Ishikawa (cell line): ENCODE results near the gene KCNIP4.

Experiments used
- CREB1 ChIP-seq: IDR thresholded peaks from 2 replicates; pipeline ENCODE4 v1.6.1; 2012; ENCODE audit warnings: low read depth
- EGR1 ChIP-seq: IDR thresholded peaks from 2 replicates; pipeline ENCODE4 v1.6.1; 2012
- EP300 ChIP-seq: IDR thresholded peaks from 2 replicates; pipeline ENCODE4 v1.6.1; 2012; ENCODE audit warnings: borderline replicate concordance
- FOXM1 ChIP-seq: IDR thresholded peaks from 2 replicates; pipeline ENCODE4 v1.6.1; 2012; ENCODE audit warnings: low read depth, borderline replicate concordance
- TAF1 ChIP-seq: IDR thresholded peaks from 2 replicates; pipeline ENCODE4 v1.6.1; 2012; ENCODE audit warnings: low read depth, mild to moderate bottlenecking
- YY1 ChIP-seq: IDR thresholded peaks from 2 replicates; pipeline ENCODE4 v1.6.1; 2012; ENCODE audit warnings: low read depth
- ZBTB7A ChIP-seq: IDR thresholded peaks from 2 replicates; pipeline ENCODE4 v1.6.1; 2012; ENCODE audit warnings: low read depth
- TF ChIP-seq, protein P1 (sequence below): IDR thresholded peaks from 2 replicates; pipeline ENCODE4 v1.6.1; 2012; ENCODE audit warnings: low read depth, mild to moderate bottlenecking

- TF ChIP-seq EP300 (no peak), FOXM1 (no peak), ZBTB7A (no peak), EGR1 (no peak), CREB1 (no peak), YY1 (no peak), TAF1 (no peak)
- TF ChIP-seq, protein P1, sequence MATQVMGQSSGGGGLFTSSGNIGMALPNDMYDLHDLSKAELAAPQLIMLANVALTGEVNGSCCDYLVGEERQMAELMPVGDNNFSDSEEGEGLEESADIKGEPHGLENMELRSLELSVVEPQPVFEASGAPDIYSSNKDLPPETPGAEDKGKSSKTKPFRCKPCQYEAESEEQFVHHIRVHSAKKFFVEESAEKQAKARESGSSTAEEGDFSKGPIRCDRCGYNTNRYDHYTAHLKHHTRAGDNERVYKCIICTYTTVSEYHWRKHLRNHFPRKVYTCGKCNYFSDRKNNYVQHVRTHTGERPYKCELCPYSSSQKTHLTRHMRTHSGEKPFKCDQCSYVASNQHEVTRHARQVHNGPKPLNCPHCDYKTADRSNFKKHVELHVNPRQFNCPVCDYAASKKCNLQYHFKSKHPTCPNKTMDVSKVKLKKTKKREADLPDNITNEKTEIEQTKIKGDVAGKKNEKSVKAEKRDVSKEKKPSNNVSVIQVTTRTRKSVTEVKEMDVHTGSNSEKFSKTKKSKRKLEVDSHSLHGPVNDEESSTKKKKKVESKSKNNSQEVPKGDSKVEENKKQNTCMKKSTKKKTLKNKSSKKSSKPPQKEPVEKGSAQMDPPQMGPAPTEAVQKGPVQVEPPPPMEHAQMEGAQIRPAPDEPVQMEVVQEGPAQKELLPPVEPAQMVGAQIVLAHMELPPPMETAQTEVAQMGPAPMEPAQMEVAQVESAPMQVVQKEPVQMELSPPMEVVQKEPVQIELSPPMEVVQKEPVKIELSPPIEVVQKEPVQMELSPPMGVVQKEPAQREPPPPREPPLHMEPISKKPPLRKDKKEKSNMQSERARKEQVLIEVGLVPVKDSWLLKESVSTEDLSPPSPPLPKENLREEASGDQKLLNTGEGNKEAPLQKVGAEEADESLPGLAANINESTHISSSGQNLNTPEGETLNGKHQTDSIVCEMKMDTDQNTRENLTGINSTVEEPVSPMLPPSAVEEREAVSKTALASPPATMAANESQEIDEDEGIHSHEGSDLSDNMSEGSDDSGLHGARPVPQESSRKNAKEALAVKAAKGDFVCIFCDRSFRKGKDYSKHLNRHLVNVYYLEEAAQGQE, result no peak
These were observed 354.9 kb downstream of the KCNIP4 start for GRCh38 chr4:21593671-21594001.
